Mucosa of stomach (tissue), 1 donor: ENCODE measurements around the gene CD247.

ENCODE experiments used
- H3K27me3 ChIP-seq: one replicate; pipeline ENCODE4 v1.7.0; 2013; ENCODE audit warnings: mild to moderate bottlenecking, low read length; ENCODE audit not compliant: control insufficient read depth, insufficient read depth
- H3K36me3 ChIP-seq: one replicate; pipeline ENCODE4 v1.7.0; 2013; ENCODE audit warnings: low read length; ENCODE audit not compliant: control insufficient read depth, insufficient read depth
- H3K4me1 ChIP-seq: one replicate; pipeline ENCODE4 v1.7.0; 2013; ENCODE audit warnings: mild to moderate bottlenecking, low read length; ENCODE audit not compliant: control insufficient read depth, insufficient read depth
- H3K4me3 ChIP-seq: one replicate; pipeline ENCODE4 v1.7.0; 2013; ENCODE audit warnings: low read length
- H3K9ac ChIP-seq: one replicate; pipeline ENCODE4 v1.7.0; 2013; ENCODE audit warnings: mild to moderate bottlenecking, low read length, moderate library complexity
- H3K9me3 ChIP-seq: one replicate; pipeline ENCODE4 v1.7.0; 2013; ENCODE audit warnings: mild to moderate bottlenecking, low read length, moderate library complexity; ENCODE audit not compliant: control insufficient read depth
- donor health status: Pancreatic carcinoma.

CD247 gene

DNA sequence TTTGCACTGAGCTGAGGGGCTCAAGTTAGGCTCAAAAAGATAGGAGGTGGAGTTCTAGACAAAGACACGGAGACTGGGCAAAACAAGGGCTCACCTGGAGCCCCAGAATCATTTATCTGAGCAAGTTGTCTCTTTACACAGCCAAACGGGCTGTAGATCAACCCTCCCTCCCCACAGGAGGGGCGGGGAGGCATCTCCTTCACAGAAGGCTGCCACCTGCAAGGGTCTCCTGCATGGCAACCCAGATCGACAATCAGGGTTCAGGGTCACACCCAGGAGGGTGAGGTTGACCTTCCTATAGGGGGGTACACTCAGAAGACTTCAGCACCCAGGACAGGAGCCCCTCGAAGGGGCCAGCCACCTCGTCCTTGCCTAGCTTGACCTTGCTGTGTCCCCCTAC lies 84.0 kb downstream of the CD247 start:
- Histone ChIP-seq H3K4me3 (no peak overlapping the region), H3K4me1 (no peaks in the 10 kb centered on the region), H3K27me3 (no peaks in the 10 kb centered on the region), H3K9ac (no peak overlapping the region), H3K36me3 (no peaks in the 10 kb centered on the region), H3K9me3 (no peaks in the 10 kb centered on the region)

- no peak overlapping the region for H3K4me3 ChIP-seq
- no peak overlapping the region for H3K9ac ChIP-seq
- no peaks in the 10 kb centered on the region for H3K9me3 ChIP-seq
- no peaks in the 10 kb centered on the region for H3K27me3 ChIP-seq
- H3K36me3 ChIP-seq, result no peaks in the 10 kb centered on the region
- H3K4me1 ChIP-seq, result no peaks in the 10 kb centered on the region
Measured at GRCh38 chr1:167433884-167434283, 84.4 kb downstream of the CD247 start.

DNA sequence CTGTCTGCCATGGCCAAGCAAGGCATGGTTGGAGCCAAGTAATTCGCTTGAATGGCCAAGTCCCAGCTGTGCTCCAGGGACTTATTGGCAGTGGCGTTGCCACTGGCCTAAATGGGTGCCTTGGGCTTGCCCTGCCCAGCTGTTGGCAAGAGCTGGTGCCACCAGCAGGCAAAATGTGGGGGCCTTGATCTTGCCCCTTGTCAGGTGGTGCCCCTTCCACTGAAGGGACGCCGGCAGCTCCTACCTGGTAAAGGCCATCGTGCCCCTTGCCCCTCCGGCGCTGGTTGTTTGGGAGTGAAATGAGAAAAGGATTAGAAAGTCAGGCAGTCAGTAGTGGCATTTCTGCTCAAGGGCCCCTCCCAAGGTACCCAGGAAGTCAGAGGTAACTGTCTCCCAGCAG lies 85.5 kb downstream of the CD247 start:
- Histone ChIP-seq H3K9ac (no peak overlapping the region), H3K4me3 (no peak overlapping the region), H3K27me3 (no peaks in the 10 kb centered on the region), H3K4me1 (no peaks in the 10 kb centered on the region), H3K9me3 (no peaks in the 10 kb centered on the region), H3K36me3 (no peaks in the 10 kb centered on the region)

DNA sequence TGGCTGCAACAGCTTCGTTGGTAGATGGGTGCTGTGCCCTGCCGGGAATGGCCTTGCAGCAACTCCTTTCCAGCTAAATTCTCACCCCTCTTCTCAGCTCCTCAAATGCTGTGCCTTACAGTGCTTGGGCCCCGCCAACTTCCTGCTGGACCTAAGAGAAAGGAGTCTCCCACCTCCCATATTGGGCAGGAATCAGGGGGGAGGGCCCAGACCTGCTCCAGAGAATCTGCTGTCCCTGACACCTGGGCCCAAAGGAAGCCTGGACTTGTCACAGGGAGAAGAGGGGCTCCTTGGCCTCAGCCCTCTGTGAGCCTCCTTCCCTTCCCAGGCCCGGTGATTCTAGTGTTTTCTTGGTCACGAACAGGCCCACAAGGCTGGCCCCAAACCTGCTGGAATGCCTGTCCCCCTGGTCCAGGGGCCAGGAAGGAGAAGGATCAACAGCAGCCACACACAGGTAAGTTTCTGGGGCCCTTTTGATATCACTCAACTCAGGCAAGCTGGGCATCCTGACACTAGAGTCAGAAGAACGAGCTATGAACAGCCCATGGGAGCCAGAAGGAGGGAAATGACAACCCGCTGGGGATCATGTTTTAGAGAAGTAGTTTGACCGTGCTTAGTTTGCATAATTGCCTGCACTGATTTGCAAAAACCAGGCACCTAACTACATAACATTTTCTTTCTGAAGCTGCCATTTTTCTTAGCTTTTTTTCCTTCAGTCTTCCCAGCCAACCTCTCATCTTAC lies 86.2 kb downstream of the CD247 start:
- Histone ChIP-seq H3K36me3 (no peaks in the 10 kb centered on the region), H3K9ac (no peak overlapping the region), H3K9me3 (no peaks in the 10 kb centered on the region), H3K4me3 (no peak overlapping the region), H3K4me1 (no peaks in the 10 kb centered on the region), H3K27me3 (no peaks in the 10 kb centered on the region)

DNA sequence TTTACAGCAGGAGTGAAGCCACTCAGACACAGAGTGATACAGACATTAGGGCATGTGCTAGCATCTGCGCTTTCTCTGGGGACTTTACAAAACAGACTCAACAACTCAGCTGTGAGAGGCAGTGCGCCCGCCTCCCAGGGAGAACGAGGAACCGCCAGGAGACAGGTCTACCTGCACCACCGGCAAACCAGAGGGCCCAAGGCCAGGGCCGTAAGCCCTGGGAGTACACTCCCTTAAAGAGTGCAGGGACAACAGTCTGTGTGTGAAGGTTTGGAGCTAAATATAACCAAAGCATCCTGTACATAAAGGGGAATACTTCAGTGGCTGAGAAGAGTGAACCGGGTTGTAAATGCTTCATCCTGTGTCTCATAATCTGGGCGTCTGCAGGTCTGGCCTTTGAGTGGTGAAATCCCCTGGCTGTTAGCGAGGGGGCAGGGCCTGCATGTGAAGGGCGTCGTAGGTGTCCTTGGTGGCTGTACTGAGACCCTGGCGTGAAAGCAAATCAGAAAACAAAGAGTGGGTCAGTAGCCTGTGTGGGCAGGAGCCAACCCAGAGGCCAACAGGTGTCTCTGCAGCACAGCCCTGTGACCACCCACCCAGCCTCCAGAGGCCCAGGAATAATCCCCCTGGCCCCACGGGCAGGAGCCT lies 86.9 kb downstream of the CD247 start:
- H3K9ac ChIP-seq, result no peak overlapping the region
- H3K4me3 ChIP-seq, result no peak overlapping the region
- H3K9me3 ChIP-seq, result no peaks in the 10 kb centered on the region
- H3K4me1 ChIP-seq, result no peaks in the 10 kb centered on the region
- no peaks in the 10 kb centered on the region for H3K27me3 ChIP-seq
- no peaks in the 10 kb centered on the region for H3K36me3 ChIP-seq

DNA sequence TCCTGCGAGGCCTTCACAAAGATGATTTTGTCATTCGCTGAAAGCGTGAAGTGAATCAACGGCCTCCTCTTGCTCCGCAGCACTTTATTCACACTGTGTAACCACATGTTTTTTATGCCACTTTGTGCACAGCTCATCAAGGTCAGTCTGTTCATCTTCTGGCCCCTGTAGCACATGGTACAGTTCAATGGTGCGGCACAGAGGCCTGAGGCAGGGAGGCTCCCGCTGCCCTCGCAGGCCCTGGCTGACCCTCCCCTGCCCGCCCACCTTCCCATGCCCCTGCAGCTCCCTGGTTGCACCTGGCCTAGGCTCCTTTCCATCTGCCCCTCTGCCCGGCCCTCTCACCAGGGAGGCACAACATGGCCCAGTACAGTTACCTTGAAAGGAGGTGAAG lies 87.5 kb downstream of the CD247 start:
- no peaks in the 10 kb centered on the region for H3K4me1 ChIP-seq
- no peaks in the 10 kb centered on the region for H3K36me3 ChIP-seq
- no peak overlapping the region for H3K9ac ChIP-seq
- no peaks in the 10 kb centered on the region for H3K9me3 ChIP-seq
- no peak overlapping the region for H3K4me3 ChIP-seq
- no peaks in the 10 kb centered on the region for H3K27me3 ChIP-seq

- Histone ChIP-seq H3K36me3 (no peaks in the 10 kb centered on the region), H3K27me3 (no peaks in the 10 kb centered on the region), H3K9ac (no peak overlapping the region), H3K9me3 (no peaks in the 10 kb centered on the region), H3K4me3 (no peak overlapping the region), H3K4me1 (no peaks in the 10 kb centered on the region)
Measured at GRCh38 chr1:167430134-167430848, 88.0 kb downstream of the CD247 start.

- Histone ChIP-seq H3K9me3 (no peaks in the 10 kb centered on the region), H3K27me3 (no peaks in the 10 kb centered on the region), H3K36me3 (no peaks in the 10 kb centered on the region), H3K4me3 (no peak overlapping the region), H3K4me1 (no peaks in the 10 kb centered on the region), H3K9ac (no peak overlapping the region)
Measured at GRCh38 chr1:167429612-167430011, 88.7 kb downstream of the CD247 start.

DNA sequence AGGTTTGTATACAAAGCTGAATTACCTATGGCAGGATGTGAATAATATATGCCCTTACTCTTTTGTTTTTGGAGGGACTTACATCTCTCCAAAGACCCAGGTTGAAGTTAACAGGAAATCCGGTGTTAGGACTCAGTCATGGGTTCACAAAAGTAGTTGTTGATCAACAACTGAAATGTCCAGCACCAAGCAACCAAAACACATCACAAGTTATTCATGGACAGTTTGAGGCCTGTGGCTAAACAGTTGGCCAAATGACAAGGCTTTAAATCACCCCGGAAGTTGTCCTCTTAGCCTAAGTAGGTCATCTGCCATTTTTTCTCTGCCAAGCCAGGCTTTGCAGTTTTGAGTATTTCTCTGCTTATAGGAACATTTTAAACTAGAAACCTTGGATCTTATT lies 89.9 kb downstream of the CD247 start:
- Histone ChIP-seq H3K4me3 (no peak overlapping the region), H3K9me3 (no peaks in the 10 kb centered on the region), H3K36me3 (no peaks in the 10 kb centered on the region), H3K27me3 (no peaks in the 10 kb centered on the region), H3K4me1 (no peaks in the 10 kb centered on the region), H3K9ac (no peak overlapping the region)

GRCh38 chr1:167427848-167428247 lies 90.5 kb downstream of the CD247 start:
- Histone ChIP-seq H3K36me3 (no peaks in the 10 kb centered on the region), H3K9ac (no peak overlapping the region), H3K27me3 (no peaks in the 10 kb centered on the region), H3K4me3 (no peak overlapping the region), H3K9me3 (no peaks in the 10 kb centered on the region), H3K4me1 (no peaks in the 10 kb centered on the region)

DNA sequence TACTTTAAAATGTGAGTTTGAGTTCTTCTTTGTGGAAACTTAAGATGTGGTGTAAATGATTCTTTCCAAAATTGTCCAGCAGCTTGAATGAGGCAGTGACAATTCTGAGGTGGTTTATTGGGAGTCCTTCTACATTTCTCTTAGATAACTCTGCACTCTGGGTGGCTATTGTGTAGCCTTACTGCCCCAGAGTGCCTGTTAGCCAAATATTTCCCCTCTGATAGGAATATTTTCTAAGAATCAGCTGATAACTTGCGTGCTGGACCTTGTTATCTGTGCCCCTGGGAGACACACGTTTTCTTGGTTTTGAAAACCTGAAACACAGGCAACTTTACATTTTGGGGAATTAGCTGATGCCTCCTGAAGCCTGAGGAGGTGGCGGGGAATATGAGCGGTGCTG lies 91.6 kb downstream of the CD247 start:
- Histone ChIP-seq H3K27me3 (no peaks in the 10 kb centered on the region), H3K9ac (no peak overlapping the region), H3K36me3 (no peaks in the 10 kb centered on the region), H3K4me1 (no peaks in the 10 kb centered on the region), H3K9me3 (no peaks in the 10 kb centered on the region), H3K4me3 (no peak overlapping the region)

DNA sequence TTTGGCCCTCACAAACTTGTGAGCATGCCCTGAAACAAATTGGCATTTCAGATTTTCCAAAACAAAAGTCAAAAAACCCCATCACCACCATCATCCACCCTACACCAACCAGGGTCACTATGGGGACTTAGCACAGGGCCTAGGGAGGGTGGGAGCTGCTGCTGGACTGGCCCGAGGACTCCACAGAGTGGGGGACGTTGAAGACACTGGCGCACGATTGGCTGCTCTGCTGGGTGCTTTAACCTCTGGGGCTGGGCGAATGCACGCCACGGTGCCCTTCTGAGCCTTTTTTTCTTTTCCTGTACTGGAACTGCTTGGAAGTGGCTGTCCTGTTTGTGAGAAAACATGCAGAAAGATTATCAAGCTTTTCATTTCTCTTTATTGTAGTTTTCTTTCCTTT lies 92.8 kb downstream of the CD247 start:
- H3K9me3 ChIP-seq, result no peaks in the 10 kb centered on the region
- no peaks in the 10 kb centered on the region for H3K36me3 ChIP-seq
- H3K27me3 ChIP-seq, result no peaks in the 10 kb centered on the region
- H3K9ac ChIP-seq, result no peak overlapping the region
- H3K4me1 ChIP-seq, result no peaks in the 10 kb centered on the region
- H3K4me3 ChIP-seq, result no peak overlapping the region
